Fibroblast of lung (primary cell): ENCODE data around the gene RHBDD3. TPM values are rescaled to one million over a fixed set of nuclear protein-coding genes. Genes with fewer than 3 reads are reported as not detected.

Experiments used
- DNase-seq, 2 donors: peaks; one replicate each; pipeline versions ENCODE4 v3.0.0 to v3.0.0-alpha.2; 2010; ENCODE audit warnings: low read depth in 2 of 2
- H2AFZ ChIP-seq: 2 replicates; pipeline ENCODE4 v1.5.1; 2012; ENCODE audit warnings: low read length, control low read depth, inconsistent platforms
- H3K27ac ChIP-seq: 2 replicates; pipeline ENCODE4 v1.5.1; 2011; ENCODE audit warnings: low read length, control low read depth; ENCODE audit not compliant: insufficient read depth
- H3K27me3 ChIP-seq: 2 replicates; pipeline ENCODE4 v1.5.1; 2011; ENCODE audit warnings: mild to moderate bottlenecking, low read length; ENCODE audit not compliant: control insufficient read depth, insufficient read depth
- H3K36me3 ChIP-seq: 2 replicates; pipeline ENCODE4 v1.5.1; 2011; ENCODE audit warnings: low read length; ENCODE audit not compliant: control insufficient read depth, insufficient read depth
- H3K4me1 ChIP-seq: 2 replicates; pipeline ENCODE4 v1.5.1; 2011; ENCODE audit warnings: low read length; ENCODE audit not compliant: control insufficient read depth, insufficient read depth; ENCODE audit errors: extremely low read depth
- H3K4me2 ChIP-seq: 2 replicates; pipeline ENCODE4 v1.5.1; 2011; ENCODE audit warnings: low read length, control low read depth; ENCODE audit not compliant: insufficient read depth; ENCODE audit errors: extremely low read depth
- H3K4me3 ChIP-seq, 4 experiments: fragments of 200-600 bp in 1 of 4; sonication (generic) in 1 of 4; replicated peaks in 1 of 4; 2 replicates each; pipeline ENCODE4 v1.5.1; 2011 to 2016; ENCODE audit warnings: low read length in 4 of 4, low read depth in 3 of 4, mild to moderate bottlenecking in 3 of 4, control low read depth in 2 of 4, inconsistent platforms in 1 of 4, mixed read lengths in 1 of 4; ENCODE audit not compliant: insufficient read depth in 1 of 4; ENCODE audit errors: control extremely low read depth in 1 of 4
- H3K79me2 ChIP-seq: 2 replicates; pipeline ENCODE4 v1.5.1; 2012; ENCODE audit warnings: mild to moderate bottlenecking, low read length, inconsistent platforms; ENCODE audit not compliant: control insufficient read depth, insufficient read depth
- H3K9ac ChIP-seq: 2 replicates; pipeline ENCODE4 v1.5.1; 2011; ENCODE audit warnings: mild to moderate bottlenecking, low read length, control low read depth; ENCODE audit not compliant: insufficient read depth
- H3K9me3 ChIP-seq: 2 replicates; pipeline ENCODE4 v1.5.1; 2012; ENCODE audit warnings: low read depth, low read length; ENCODE audit not compliant: control insufficient read depth, insufficient read depth
- H4K20me1 ChIP-seq: 2 replicates; pipeline ENCODE4 v1.5.1; 2011; ENCODE audit warnings: low read length; ENCODE audit not compliant: control insufficient read depth, insufficient read depth; ENCODE audit errors: extremely low read depth
- EZH2 ChIP-seq: IDR thresholded peaks from 2 replicates; pipeline ENCODE4 v1.5.1; 2012; ENCODE audit warnings: low read length, control low read depth, mild to moderate bottlenecking; ENCODE audit errors: missing control alignments
- polyA plus RNA-seq, 2 donors: library from polyadenylated mRNA; depleted of rRNA in 1 of 2; stranded (reverse) in 1 of 2; unstranded in 1 of 2; fragments of >200 nt; gene quantifications; 2 replicates each; pipeline ENCODE4 v1.2.1, GENCODE V29; 2011 to 2012; ENCODE audit warnings: missing spikeins in 1 of 2
- total RNA-seq: library from RNA; depleted of rRNA; stranded (reverse); fragments of >200 nt; gene quantifications from 2 replicates; pipeline ENCODE4 v1.2.1, GENCODE V29; 2014
- TF ChIP-seq, protein P1 (sequence below), 2 donors: IDR thresholded peaks in 1 of 2; conservative IDR thresholded peaks in 1 of 2; 1 replicate in 1 of 2; 2 replicates in 1 of 2; pipeline ENCODE4 v1.5.1; 2011 to 2012; ENCODE audit warnings: low read length in 2 of 2, control low read depth in 1 of 2, inconsistent platforms in 1 of 2, low read depth in 1 of 2, mild to moderate bottlenecking in 1 of 2

Gene RHBDD3
- total and polyA plus RNA-seq, 2 donors (not counting 1 experiment from before 2014, with no cell fraction given), result 7.2 to 20.6 TPM

GRCh38 chr22:29216011-29216872, 51.5 kb downstream of the RHBDD3 start:
- no peaks in the 10 kb centered on the region for H3K4me1 ChIP-seq
- no peak overlapping the region for H3K9ac ChIP-seq
- H3K4me2 ChIP-seq, result no peak overlapping the region
- H3K4me3 ChIP-seq, result no peak overlapping the region
- TF ChIP-seq, protein P1, sequence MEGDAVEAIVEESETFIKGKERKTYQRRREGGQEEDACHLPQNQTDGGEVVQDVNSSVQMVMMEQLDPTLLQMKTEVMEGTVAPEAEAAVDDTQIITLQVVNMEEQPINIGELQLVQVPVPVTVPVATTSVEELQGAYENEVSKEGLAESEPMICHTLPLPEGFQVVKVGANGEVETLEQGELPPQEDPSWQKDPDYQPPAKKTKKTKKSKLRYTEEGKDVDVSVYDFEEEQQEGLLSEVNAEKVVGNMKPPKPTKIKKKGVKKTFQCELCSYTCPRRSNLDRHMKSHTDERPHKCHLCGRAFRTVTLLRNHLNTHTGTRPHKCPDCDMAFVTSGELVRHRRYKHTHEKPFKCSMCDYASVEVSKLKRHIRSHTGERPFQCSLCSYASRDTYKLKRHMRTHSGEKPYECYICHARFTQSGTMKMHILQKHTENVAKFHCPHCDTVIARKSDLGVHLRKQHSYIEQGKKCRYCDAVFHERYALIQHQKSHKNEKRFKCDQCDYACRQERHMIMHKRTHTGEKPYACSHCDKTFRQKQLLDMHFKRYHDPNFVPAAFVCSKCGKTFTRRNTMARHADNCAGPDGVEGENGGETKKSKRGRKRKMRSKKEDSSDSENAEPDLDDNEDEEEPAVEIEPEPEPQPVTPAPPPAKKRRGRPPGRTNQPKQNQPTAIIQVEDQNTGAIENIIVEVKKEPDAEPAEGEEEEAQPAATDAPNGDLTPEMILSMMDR (conservative IDR thresholded peaks at IDR 0.05 in 1 of 2, IDR thresholded peaks at IDR 0.05 in 1 of 2; ENCODE audit: low read depth in 1 of 2, low read length in 2 of 2), result no peak
- no peak for TF ChIP-seq EZH2
- no peak overlapping the region for H3K27ac ChIP-seq
- H3K36me3 ChIP-seq, result no peaks in the 10 kb centered on the region
- no peak for DNase-seq
- H2AFZ ChIP-seq, result no peak overlapping the region
- H3K27me3 ChIP-seq, result peaks cover 6% of the 10 kb centered on the region
- no peaks in the 10 kb centered on the region for H3K9me3 ChIP-seq
- no peaks in the 10 kb centered on the region for H3K79me2 ChIP-seq
- no peaks in the 10 kb centered on the region for H4K20me1 ChIP-seq

DNA sequence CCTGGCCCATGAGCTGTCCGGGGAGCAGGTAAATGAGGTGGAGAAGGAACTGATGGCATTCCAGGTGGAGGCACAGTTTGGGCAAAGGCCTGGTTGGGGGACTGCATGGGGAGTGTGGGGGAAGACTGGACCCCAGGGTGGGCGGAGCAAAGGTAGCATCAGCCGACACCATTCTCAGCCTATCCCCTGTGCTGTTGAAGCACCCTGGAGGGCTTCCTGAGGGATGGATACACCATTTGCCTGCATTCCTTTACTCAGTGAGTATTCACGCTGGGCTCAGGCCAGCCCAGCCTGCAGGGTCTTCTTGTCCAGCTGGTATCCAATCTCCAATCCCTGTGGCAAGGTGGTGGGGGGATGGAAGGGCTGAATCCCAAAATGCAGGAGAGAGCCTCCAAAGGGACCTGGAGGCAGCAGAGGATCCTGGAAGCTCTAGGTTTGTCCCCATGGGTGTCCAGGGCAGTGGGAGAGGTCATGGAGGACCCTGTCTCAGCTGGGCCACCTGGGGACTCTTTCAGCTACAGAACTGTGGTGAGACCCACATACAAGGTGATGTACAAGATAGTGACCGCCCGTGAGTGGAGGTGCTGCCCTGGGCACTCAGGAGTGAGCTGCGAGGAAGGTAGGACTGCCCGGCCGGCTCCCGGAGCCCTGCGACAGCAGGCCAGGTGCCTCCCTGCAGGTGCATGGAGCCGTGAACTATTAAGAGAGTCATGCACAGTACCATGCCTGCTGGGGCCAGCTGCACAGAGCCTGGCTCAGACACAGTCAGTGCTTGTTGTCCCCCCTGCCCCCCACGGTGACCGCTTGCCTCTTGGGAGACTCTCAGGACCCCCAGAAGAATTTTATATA, 52.5 kb downstream of the RHBDD3 start:
- H3K4me1 ChIP-seq, result no peaks in the 10 kb centered on the region

More for the DNA sequence above, 52.5 kb downstream of the RHBDD3 start:
- no peak overlapping the region for H3K4me2 ChIP-seq
- H3K79me2 ChIP-seq, result no peaks in the 10 kb centered on the region
- no peak overlapping the region for H3K4me3 ChIP-seq
- H3K9ac ChIP-seq, result no peak overlapping the region
- DNase-seq, result no peak
- H3K27me3 ChIP-seq, result peaks cover 8% of the 10 kb centered on the region
- H3K27ac ChIP-seq, result no peak overlapping the region
- TF ChIP-seq EZH2, result no peak
- TF ChIP-seq, protein P1 (conservative IDR thresholded peaks at IDR 0.05 in 1 of 2, IDR thresholded peaks at IDR 0.05 in 1 of 2; ENCODE audit: low read depth in 1 of 2, low read length in 2 of 2), result no peak
- no peaks in the 10 kb centered on the region for H4K20me1 ChIP-seq
- no peaks in the 10 kb centered on the region for H3K9me3 ChIP-seq
- H2AFZ ChIP-seq, result no peak overlapping the region
- H3K36me3 ChIP-seq, result no peaks in the 10 kb centered on the region
